HT1080 (cell line): ENCODE measurements around the gene AAK1. TPM values are rescaled to one million over a fixed set of nuclear protein-coding genes. Genes with fewer than 3 reads are reported as not detected.
A peak's percentile ranks its signal among the peaks of the same experiment; 100 is the strongest.
"Not testable (repeated sequence)": the region's sequence is repeated elsewhere in the genome, so short reads cannot be mapped to it uniquely, and the experiment has no call there.

Source experiments
- DNase-seq: peaks from one replicate; pipeline ENCODE4 v3.0.0-alpha.2; 2015; ENCODE audit warnings: low read depth
- polyA plus RNA-seq, 2 experiments: library from polyadenylated mRNA; depleted of rRNA; stranded (reverse); fragments of >200 nt; gene quantifications; 2 replicates each; pipeline ENCODE4 v1.2.3, GENCODE V29; 2015
- total RNA-seq: library from RNA; depleted of rRNA; stranded (reverse); fragments of >200 nt; shearing (Covaris generic); gene quantifications from 2 replicates; pipeline ENCODE4 v1.2.3, GENCODE V29; 2014; rRNA removed

The AAK1 gene
- 19.7 and 37.4 TPM in 2 replicates for total RNA-seq
- 18.7 and 24.1 TPM in 2 replicates for polyA plus RNA-seq (2015; cell fraction: cytosol; rRNA removed)
- 27.6 and 27.8 TPM in 2 replicates for polyA plus RNA-seq (2015; cell fraction: nucleus; rRNA removed)

GRCh38 chr2:69643602-69644505, at the start of gene AAK1:
Gene AAK1, minus strand, starts transcription at chr2:69643739. Its CDS starts 699 bp downstream, at chr2:69643040.
- DNase-seq: peak; percentile 91

GRCh38 chr2:69692424-69692823, 48.9 kb upstream of the AAK1 start:
- DNase-seq: no peak

GRCh38 chr2:69689969-69690368, 46.4 kb upstream of the AAK1 start:
- DNase-seq: no peak

DNA sequence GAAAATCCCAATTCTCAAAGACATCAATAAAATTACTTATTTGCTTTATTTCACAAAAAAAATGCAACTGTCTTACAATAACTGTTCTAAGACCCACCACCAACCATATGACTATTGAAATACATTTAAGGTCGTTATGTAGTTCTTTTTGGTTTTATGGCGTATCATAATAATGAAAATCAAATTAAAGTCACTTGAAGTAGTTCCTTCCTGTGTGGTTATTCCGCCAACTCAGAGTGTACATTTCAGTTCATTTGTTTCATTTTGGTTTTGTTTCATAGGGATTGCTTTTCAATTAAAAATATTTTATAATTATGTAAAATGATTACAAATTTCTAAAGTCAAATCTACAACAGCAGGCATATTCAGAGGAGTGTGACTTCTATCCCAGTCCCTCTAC, 45.9 kb upstream of the AAK1 start:
- no peak for DNase-seq

DNA sequence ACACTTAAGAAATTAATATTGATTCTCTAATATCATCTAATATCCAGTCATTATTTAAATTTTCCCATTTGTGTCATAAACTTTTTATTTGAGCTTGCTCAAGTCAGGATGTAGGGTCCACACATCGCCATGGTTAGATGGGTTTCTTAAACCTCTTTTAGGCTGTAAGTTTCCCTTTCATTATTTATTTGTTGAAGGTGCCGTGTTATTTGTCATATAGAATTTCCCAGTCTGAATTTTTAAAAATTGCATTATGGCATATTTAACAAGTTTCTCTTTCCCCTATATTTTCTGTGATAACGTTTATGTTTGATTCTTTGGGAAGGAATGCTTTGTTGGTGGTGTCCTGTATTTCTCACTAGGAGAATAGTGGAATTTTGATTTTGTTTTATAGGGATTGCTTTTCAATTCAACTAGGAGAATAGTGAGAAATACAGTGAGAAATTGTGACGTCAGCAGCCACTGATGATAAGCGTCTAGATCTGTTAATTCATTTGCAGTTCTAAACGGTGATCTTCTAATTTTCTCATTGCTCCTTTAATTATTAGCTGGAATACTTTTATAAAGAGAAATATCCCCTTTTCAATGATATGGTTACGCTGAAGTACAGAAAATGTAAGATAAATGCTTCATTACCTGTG, 44.6 kb upstream of the AAK1 start:
- DNase-seq: no peak

DNA sequence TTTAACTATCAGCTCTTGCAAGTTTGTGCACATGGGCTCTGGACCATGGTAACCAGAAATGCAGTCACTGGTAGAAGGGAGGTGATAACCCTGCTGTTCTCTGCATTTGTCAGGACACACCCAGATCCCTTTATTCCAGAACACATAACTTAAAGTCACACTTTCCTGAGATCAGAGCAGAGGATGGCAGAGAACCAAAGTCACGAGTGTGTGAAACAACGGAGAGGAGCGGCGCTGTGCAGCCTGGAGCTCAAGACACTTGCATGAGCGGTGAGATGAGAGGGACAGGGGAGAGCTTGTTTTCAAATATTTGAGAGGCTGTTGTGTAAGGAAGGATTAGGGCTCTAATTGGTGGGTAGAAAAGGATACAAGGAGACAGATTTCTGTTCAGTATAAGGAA, 43.3 kb upstream of the AAK1 start:
- DNase-seq: no peak

DNA sequence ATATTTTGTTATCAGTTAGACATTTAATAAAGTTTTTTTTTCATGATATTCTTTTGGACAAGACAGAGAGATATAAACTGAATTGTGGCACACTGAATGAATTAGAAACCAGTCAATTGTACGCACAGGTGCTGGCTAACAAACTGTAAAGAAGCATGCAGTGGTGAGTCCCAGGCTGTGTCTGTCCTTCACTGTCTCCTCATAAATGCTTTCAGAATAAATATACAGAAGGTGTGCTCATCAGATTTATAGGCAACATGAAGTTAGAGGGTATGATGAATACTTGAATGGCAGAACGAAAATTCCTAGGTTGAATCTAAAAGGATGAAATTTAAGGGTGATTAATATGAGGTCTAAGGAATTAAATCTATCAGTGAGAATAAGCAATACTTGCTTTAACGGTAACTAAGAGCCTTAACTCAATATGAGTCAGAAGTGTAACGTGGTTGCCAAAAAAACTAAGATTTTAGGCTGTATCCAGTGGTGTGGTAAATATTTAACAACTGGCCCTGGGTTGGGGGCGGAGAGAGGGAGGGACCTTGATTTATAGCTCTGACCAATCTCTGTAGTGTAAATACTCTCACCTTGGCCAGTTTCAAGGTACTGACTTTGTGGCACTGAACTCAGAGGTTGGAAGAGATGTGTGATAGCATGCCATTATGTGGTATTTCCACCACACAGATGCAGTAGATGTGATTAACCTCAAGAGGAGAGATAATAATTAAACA, 41.9 kb upstream of the AAK1 start:
- no peak for DNase-seq

- DNase-seq: peak; percentile 72
Measured at GRCh38 chr2:69683170-69683971, 39.8 kb upstream of the AAK1 start.

DNA sequence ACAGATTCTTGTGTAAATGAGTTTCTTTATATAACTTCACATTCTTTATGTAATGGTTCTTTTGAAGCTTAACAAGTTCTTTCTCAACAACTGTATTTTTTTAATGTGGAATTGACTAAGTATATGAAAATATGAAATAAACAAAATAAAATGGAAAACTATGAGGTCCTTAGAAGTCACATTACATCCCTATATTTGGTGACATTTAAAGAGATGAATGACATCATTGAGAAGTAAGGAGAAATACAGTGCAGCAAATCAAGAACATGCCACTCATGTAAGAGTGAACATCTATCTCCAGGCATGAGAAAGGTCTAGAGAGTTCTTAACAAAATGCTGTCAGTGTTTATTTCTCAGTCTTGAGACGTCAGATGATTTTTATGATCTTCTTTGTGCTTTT, 39.0 kb upstream of the AAK1 start:
- DNase-seq: no peak

GRCh38 chr2:69680001-69680675, 36.6 kb upstream of the AAK1 start:
- DNase-seq: no peak

GRCh38 chr2:69677914-69678313, 34.4 kb upstream of the AAK1 start:
- no peak for DNase-seq

DNA sequence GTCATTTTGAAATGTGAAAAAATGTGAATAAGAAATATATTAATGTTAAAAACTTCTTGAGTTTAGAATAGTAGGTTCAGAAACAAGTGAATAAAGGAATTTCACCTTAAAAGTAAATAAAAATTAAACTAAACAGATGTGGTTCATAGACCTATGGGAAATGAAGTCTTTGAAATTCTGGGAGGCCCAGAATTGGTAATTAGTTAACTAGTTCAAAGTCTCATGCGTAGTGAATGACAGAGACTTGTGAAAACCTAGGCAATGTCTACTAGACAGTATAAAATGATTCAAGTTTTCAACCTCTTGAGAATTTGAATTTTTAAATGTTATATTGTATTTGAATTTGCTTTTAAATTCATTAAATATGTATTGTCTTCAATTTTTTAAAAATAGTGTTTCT, 32.6 kb upstream of the AAK1 start:
- DNase-seq: no peak

DNA sequence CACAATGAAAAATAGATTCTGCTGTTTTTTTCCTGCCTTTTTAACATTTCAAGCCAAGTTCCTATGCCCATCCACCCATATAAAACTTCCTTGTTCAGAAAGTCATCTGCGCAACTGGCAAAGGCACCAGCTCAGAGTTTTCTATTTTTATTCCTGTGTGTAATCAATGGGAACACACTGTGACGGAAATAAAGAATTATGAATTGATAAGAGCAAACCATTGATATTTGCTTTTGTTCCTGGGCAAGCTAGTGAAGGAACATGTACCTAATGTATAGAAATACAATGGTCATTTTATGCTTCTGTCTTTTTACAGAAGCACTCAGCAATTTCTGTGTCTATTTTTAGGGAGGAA, 30.8 kb upstream of the AAK1 start:
- DNase-seq: no peak

DNA sequence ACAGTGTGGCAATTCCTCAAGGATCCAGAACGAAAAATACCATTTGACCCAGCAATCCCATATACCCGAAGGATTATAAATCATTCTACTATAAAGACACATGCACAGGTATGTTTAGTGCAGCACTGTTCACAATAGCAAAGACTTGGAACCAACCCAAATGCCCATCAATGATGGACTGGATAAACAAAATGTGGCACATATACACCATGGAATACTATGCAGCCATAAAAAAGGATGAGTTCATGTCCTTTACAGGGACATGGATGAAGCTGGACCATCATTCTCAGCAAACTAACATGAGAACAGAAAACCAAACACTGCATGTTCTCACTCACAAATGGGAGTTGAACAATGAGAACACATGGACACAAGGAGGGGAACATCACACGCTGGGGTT, 29.6 kb upstream of the AAK1 start:
- not testable (repeated sequence) for DNase-seq

DNA sequence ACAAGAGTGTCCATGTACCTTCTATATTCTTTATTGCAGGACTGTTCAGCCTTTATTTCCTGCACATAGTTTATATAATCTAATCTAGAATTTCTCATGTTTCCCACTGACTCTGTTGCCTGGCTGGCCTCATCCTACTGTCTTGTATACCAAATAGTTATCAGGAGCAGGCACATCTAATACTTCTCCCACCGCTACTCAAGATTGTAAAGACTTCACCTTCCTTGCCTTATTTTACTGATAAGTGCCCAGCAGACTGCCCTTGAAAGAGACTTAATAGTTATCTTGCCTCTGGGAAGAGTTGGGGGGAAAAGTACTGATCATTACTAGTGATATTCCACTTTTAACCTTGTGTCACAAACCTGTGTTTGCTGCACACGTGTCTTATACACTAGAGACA, 26.1 kb upstream of the AAK1 start:
- DNase-seq: no peak

GRCh38 chr2:69668598-69668997, 25.1 kb upstream of the AAK1 start:
- no peak for DNase-seq

DNA sequence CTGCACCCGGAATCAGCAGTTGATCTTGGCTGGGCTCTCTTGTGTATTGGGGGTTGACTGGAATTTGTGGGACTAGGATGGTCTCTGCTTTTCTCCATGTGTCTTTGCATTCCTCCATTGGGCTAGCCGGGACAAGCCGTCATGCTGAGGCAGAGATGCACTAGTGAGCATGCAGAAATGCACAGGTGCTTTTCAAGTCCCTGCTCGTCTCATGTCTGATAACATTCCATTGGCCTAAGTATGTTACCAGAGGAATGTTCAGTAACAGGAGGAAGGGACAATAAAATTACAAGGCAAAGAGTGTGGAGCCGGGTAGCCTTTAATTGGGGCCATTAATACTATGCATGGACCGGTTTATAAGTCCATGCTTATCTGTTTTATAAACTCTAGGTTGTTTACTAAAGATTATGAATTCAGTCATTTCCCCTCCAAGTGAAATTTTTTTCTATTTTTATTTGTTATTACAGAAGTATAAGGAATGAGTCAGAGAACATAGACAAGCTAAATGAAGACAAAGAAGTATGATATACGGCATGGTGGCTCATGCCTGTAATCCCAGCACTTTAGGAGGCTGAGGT, 24.4 kb upstream of the AAK1 start:
- DNase-seq: no peak

GRCh38 chr2:69665152-69665551, 21.6 kb upstream of the AAK1 start:
- DNase-seq: no peak

DNA sequence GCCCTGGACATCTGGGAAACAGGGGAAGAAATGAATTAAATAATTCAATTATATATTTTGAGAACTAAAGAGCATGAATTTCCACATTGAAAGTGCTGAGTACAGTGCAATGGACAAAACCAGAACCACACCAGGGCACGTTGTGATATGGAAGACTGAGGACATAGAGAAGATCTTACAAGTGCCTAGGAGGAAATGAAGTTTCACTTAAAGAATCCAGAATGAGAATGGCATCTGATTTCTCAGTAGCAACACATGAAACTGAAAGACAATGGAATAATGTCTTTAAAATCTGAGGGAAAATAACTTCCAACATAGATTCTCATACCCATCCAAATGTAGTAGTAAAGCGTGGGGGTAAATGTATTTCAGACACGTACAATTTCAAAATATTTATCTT, 20.3 kb upstream of the AAK1 start:
- no peak for DNase-seq

DNA sequence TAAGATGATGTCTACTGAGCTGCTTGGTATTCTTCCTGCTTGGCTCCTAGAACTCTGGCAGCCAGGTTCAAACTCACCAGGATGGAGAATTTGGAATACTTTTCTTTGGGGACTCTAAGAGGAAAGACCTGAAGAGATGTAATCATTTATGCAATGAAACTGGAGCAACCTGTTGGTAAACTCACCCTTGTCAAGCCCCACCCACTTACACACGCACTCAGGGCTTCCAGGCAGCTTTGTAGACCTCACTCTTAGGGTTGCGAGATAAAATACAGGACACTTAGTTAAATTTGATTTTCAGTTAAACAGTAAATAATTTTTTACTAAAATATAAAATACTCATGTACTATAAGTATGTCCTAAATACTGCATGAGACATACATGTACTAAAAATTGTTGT, 19.0 kb upstream of the AAK1 start:
- DNase-seq: not testable (repeated sequence)
